ENCODE results near the gene FRMD1.

DNA sequence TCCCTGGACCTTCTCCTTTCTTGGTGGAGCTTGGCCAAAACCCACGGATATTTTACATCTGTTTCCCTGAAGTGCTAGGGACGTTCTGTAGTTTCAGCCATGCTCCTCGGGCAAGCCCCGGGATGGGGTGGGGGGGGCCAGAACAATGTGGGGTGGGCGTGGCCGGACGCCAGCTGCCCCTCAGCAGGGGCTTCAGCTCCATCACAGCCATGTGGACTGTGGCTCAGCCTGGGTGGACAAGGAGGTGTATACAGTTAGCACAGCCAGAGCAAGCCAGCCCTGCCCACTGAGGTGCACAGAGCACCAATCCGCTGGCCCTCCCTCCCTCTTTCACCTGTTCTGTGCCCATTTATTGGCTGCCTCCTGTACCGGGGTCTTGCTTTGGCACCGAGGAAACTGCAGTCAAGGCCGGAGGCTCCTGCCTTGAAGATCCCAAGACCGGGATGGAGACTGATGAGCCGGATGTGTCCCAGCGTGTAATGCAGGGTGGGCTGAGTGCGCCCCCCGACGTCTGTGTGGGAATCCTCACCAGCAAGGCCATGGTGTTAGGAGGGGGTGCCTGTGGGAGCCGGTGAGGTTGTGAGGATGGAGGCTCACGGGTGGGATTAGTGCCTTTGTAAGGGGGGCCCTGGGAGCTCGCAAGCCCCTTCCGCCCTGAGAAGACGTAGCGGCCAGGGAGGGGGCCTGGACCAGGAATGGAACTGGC, 28.0 kb downstream of the FRMD1 start:
- TF ChIP-seq PBX3 (IDR thresholded peaks at IDR 0.05; ENCODE audit: insufficient replicate concordance, low read depth, low read length): no peak
- no peak for TF ChIP-seq BHLHE40 (IDR thresholded peaks at IDR 0.05; ENCODE audit: borderline replicate concordance in 1 of 2, low read depth in 2 of 2, low read length in 1 of 2)
- TF ChIP-seq NRF1 (conservative IDR thresholded peaks at IDR 0.05; ENCODE audit: low read depth, low read length): no peak
- TF ChIP-seq POLR2AphosphoS5 (IDR thresholded peaks at IDR 0.05; ENCODE audit: low read length): no peak
- no peak for TF ChIP-seq ZNF384 (IDR thresholded peaks at IDR 0.05; ENCODE audit: borderline replicate concordance, low read depth, low read length)
- TF ChIP-seq JUND (IDR thresholded peaks at IDR 0.05; ENCODE audit: low read depth, low read length): no peak
- no peak for TF ChIP-seq POLR2A (IDR thresholded peaks at IDR 0.05; ENCODE audit: low read depth, low read length)
- TF ChIP-seq, protein P1, sequence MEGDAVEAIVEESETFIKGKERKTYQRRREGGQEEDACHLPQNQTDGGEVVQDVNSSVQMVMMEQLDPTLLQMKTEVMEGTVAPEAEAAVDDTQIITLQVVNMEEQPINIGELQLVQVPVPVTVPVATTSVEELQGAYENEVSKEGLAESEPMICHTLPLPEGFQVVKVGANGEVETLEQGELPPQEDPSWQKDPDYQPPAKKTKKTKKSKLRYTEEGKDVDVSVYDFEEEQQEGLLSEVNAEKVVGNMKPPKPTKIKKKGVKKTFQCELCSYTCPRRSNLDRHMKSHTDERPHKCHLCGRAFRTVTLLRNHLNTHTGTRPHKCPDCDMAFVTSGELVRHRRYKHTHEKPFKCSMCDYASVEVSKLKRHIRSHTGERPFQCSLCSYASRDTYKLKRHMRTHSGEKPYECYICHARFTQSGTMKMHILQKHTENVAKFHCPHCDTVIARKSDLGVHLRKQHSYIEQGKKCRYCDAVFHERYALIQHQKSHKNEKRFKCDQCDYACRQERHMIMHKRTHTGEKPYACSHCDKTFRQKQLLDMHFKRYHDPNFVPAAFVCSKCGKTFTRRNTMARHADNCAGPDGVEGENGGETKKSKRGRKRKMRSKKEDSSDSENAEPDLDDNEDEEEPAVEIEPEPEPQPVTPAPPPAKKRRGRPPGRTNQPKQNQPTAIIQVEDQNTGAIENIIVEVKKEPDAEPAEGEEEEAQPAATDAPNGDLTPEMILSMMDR (IDR thresholded peaks at IDR 0.05 in 2 of 3, conservative IDR thresholded peaks at IDR 0.05 in 1 of 3; ENCODE audit: control insufficient read depth in 2 of 3, extremely low read depth in 1 of 3, insufficient read depth in 1 of 3, low read depth in 3 of 3, low read length in 3 of 3): no peak
- no peak for TF ChIP-seq CBX5 (IDR thresholded peaks at IDR 0.05; ENCODE audit: low read depth)
- no peak for TF ChIP-seq TARDBP (IDR thresholded peaks at IDR 0.05; ENCODE audit: borderline replicate concordance)
